ENCODE data around the gene DCTN5.

The DCTN5 gene

GRCh38 chr16:23683487-23683886 is 42.2 kb downstream of the DCTN5 start:
- Histone ChIP-seq H3K27ac (no peak overlapping the region), H3K4me3 (no peak overlapping the region), H3K9ac (ENCODE audit: insufficient read length) (no peak overlapping the region), H3K36me3 (ENCODE audit: insufficient read depth, low read length) (peaks cover 85% of the 10 kb centered on the region), H3K9me3 (ENCODE audit: low read depth, low read length) (no peaks in the 10 kb centered on the region)
- DNase-seq (ENCODE audit: low read depth, low spot score), result no peak
- TF ChIP-seq FOXP2 (optimal IDR thresholded peaks at IDR 0.05; ENCODE audit: control extremely low read depth, extremely low read length, insufficient read depth) (no peak), POLR2AphosphoS5 (IDR thresholded peaks at IDR 0.05; ENCODE audit: borderline replicate concordance, low read depth, low read length) (no peak), EZH2 (IDR thresholded peaks at IDR 0.05) (no peak)

- no peak for DNase-seq (ENCODE audit: low read depth, low spot score)
- H3K4me3 ChIP-seq, result no peak overlapping the region
- no peak for TF ChIP-seq EZH2 (IDR thresholded peaks at IDR 0.05)
- no peak for TF ChIP-seq POLR2AphosphoS5 (IDR thresholded peaks at IDR 0.05; ENCODE audit: borderline replicate concordance, low read depth, low read length)
- no peak for TF ChIP-seq FOXP2 (optimal IDR thresholded peaks at IDR 0.05; ENCODE audit: control extremely low read depth, extremely low read length, insufficient read depth)
- no peak overlapping the region for H3K9ac ChIP-seq (ENCODE audit: insufficient read length)
- peaks cover 93% of the 10 kb centered on the region for H3K36me3 ChIP-seq (ENCODE audit: insufficient read depth, low read length)
- no peak overlapping the region for H3K27ac ChIP-seq
- H3K9me3 ChIP-seq (ENCODE audit: low read depth, low read length), result no peaks in the 10 kb centered on the region
These were observed 46.0 kb downstream of the DCTN5 start for GRCh38 chr16:23687034-23687808.

GRCh38 chr16:23689442-23690187 is 48.3 kb downstream of the DCTN5 start:
- Histone ChIP-seq H3K9me3 (ENCODE audit: low read depth, low read length) (no peaks in the 10 kb centered on the region), H3K9ac (ENCODE audit: insufficient read length) (no peak overlapping the region), H3K27ac (no peak overlapping the region), H3K4me3 (no peak overlapping the region), H3K36me3 (ENCODE audit: insufficient read depth, low read length) (peaks cover 69% of the 10 kb centered on the region)
- TF ChIP-seq POLR2AphosphoS5 (IDR thresholded peaks at IDR 0.05; ENCODE audit: borderline replicate concordance, low read depth, low read length), result no peak
- TF ChIP-seq FOXP2 (optimal IDR thresholded peaks at IDR 0.05; ENCODE audit: control extremely low read depth, extremely low read length, insufficient read depth), result no peak
- no peak for TF ChIP-seq EZH2 (IDR thresholded peaks at IDR 0.05)
- no peak for DNase-seq (ENCODE audit: low read depth, low spot score)

GRCh38 chr16:23690771-23691482 is 49.7 kb downstream of the DCTN5 start:
- H3K4me3 ChIP-seq, result no peak overlapping the region
- no peak overlapping the region for H3K9ac ChIP-seq (ENCODE audit: insufficient read length)
- peak overlapping the region; percentile 67; the same call in 1 of the 2 replicates for H3K27ac ChIP-seq
- H3K9me3 ChIP-seq (ENCODE audit: low read depth, low read length), result no peaks in the 10 kb centered on the region
- no peak for TF ChIP-seq FOXP2 (optimal IDR thresholded peaks at IDR 0.05; ENCODE audit: control extremely low read depth, extremely low read length, insufficient read depth)
- no peak for TF ChIP-seq EZH2 (IDR thresholded peaks at IDR 0.05)
- no peak for TF ChIP-seq POLR2AphosphoS5 (IDR thresholded peaks at IDR 0.05; ENCODE audit: borderline replicate concordance, low read depth, low read length)
- H3K36me3 ChIP-seq (ENCODE audit: insufficient read depth, low read length), result peaks cover 58% of the 10 kb centered on the region
- no peak for DNase-seq (ENCODE audit: low read depth, low spot score)

GRCh38 chr16:23691483-23692189 is 50.4 kb downstream of the DCTN5 start:
- H3K9me3 ChIP-seq (ENCODE audit: low read depth, low read length), result no peaks in the 10 kb centered on the region
- peak overlapping the region; percentile 67 for H3K27ac ChIP-seq
- no peak overlapping the region for H3K4me3 ChIP-seq
- no peak for DNase-seq (ENCODE audit: low read depth, low spot score)
- H3K9ac ChIP-seq (ENCODE audit: insufficient read length), result no peak overlapping the region
- H3K36me3 ChIP-seq (ENCODE audit: insufficient read depth, low read length), result peaks cover 51% of the 10 kb centered on the region
- TF ChIP-seq POLR2AphosphoS5 (IDR thresholded peaks at IDR 0.05; ENCODE audit: borderline replicate concordance, low read depth, low read length) (peak; percentile 24; the same call in 1 of the 2 replicates), FOXP2 (optimal IDR thresholded peaks at IDR 0.05; ENCODE audit: control extremely low read depth, extremely low read length, insufficient read depth) (no peak)

- no peak for DNase-seq (ENCODE audit: low read depth, low spot score)
- H3K9ac ChIP-seq (ENCODE audit: insufficient read length), result no peak overlapping the region
- H3K27ac ChIP-seq, result peak overlapping the region; percentile 67
- no peaks in the 10 kb centered on the region for H3K9me3 ChIP-seq (ENCODE audit: low read depth, low read length)
- no peak overlapping the region for H3K4me3 ChIP-seq
- no peak for TF ChIP-seq EZH2 (IDR thresholded peaks at IDR 0.05)
- TF ChIP-seq FOXP2 (optimal IDR thresholded peaks at IDR 0.05; ENCODE audit: control extremely low read depth, extremely low read length, insufficient read depth), result no peak
- TF ChIP-seq POLR2AphosphoS5 (IDR thresholded peaks at IDR 0.05; ENCODE audit: borderline replicate concordance, low read depth, low read length), result no peak
- H3K36me3 ChIP-seq (ENCODE audit: insufficient read depth, low read length), result peaks cover 44% of the 10 kb centered on the region
These were observed 51.0 kb downstream of the DCTN5 start for GRCh38 chr16:23692190-23692837.

- Histone ChIP-seq H3K4me3 (no peak overlapping the region), H3K9me3 (ENCODE audit: low read depth, low read length) (no peaks in the 10 kb centered on the region), H3K36me3 (ENCODE audit: insufficient read depth, low read length) (peaks cover 24% of the 10 kb centered on the region), H3K9ac (ENCODE audit: insufficient read length) (no peak overlapping the region), H3K27ac (peak overlapping the region; percentile 19; the same call in 1 of the 2 replicates)
- DNase-seq (ENCODE audit: low read depth, low spot score), result no peak
- TF ChIP-seq FOXP2 (optimal IDR thresholded peaks at IDR 0.05; ENCODE audit: control extremely low read depth, extremely low read length, insufficient read depth) (no peak), POLR2AphosphoS5 (IDR thresholded peaks at IDR 0.05; ENCODE audit: borderline replicate concordance, low read depth, low read length) (no peak), EZH2 (IDR thresholded peaks at IDR 0.05) (no peak)
These were observed 53.0 kb downstream of the DCTN5 start for GRCh38 chr16:23694265-23694643.

Measured in SK-N-MC (cell line).